PC-9 (cell line): Measurements from ENCODE around the gene CTNS. TPM values are rescaled to one million over a fixed set of nuclear protein-coding genes. Genes with fewer than 3 reads are reported as not detected.

Experiments
- BruUV-seq: library from RNA; stranded (reverse); fragments of 400-500 nt; replicated peaks from 2 replicates; lab custom pipeline; 2021; lab: Mats Ljungman, UMichigan
- CTCF ChIA-PET: fragments of 300-600 bp; sonication (Branson Sonifier 250); formaldehyde crosslinking; loops from one replicate; lab custom pipeline; 2022; ENCODE audit warnings: antibody characterized with exemption; lab: Charles Lee
- POLR2A ChIA-PET: fragments of 300-600 bp; sonication (Branson Sonifier 250); formaldehyde crosslinking; loops from one replicate; lab custom pipeline; 2022; ENCODE audit warnings: antibody characterized with exemption; ENCODE audit not compliant: unreplicated experiment; lab: Charles Lee
- DNase-seq, 2 experiments: peaks; one replicate each; pipeline versions ENCODE4 v3.0.0 to v3.0.0-alpha.2; 2015 to 2022; ENCODE audit warnings: mixed read lengths in 1 of 2
- H2AFZ ChIP-seq: fragments of 200-600 bp; sonication (generic); 2 replicates; pipeline ENCODE4 v1.8.1; 2017; ENCODE audit warnings: antibody characterized with exemption
- H3F3A ChIP-seq: fragments of 200-600 bp; sonication (generic); 2 replicates; pipeline ENCODE4 v1.8.1; 2017; ENCODE audit warnings: antibody characterized with exemption, mild to moderate bottlenecking, low read depth; ENCODE audit not compliant: insufficient read depth
- H3K27ac ChIP-seq: fragments of 200-600 bp; sonication (generic); 2 replicates; pipeline ENCODE4 v1.6.1; 2016; ENCODE audit warnings: mixed run types
- H3K27me3 ChIP-seq: fragments of 200-600 bp; sonication (generic); 2 replicates; pipeline ENCODE4 v1.6.1; 2016; ENCODE audit warnings: low read depth, mixed run types; ENCODE audit not compliant: insufficient read depth
- H3K36me3 ChIP-seq: fragments of 200-600 bp; sonication (generic); 2 replicates; pipeline ENCODE4 v1.6.1; 2016; ENCODE audit warnings: low read depth, mixed run types
- H3K4me1 ChIP-seq: fragments of 200-600 bp; sonication (generic); replicated peaks from 2 replicates; pipeline ENCODE4 v1.6.1; 2016; ENCODE audit warnings: mixed run types; ENCODE audit not compliant: insufficient read depth
- H3K4me2 ChIP-seq: fragments of 200-600 bp; sonication (generic); 2 replicates; pipeline ENCODE4 v1.6.1; 2017; ENCODE audit warnings: mixed run types
- H3K4me3 ChIP-seq: fragments of 200-600 bp; sonication (generic); 2 replicates; pipeline ENCODE4 v1.6.1; 2016; ENCODE audit warnings: mixed run types
- H3K79me2 ChIP-seq: fragments of 200-600 bp; sonication (generic); 2 replicates; pipeline ENCODE4 v1.6.1; 2017; ENCODE audit warnings: low read depth, mixed run types
- H3K9me2 ChIP-seq: fragments of 200-600 bp; sonication (generic); 2 replicates; pipeline ENCODE4 v1.8.1; 2017; ENCODE audit warnings: mild to moderate bottlenecking; ENCODE audit not compliant: insufficient read depth
- H3K9me3 ChIP-seq: fragments of 200-600 bp; sonication (generic); 2 replicates; pipeline ENCODE4 v1.8.1; 2016; ENCODE audit warnings: low read depth; ENCODE audit not compliant: insufficient read depth
- H4K20me1 ChIP-seq: fragments of 200-600 bp; sonication (generic); 2 replicates; pipeline ENCODE4 v1.8.1; 2017; ENCODE audit not compliant: insufficient read depth
- EZH2 ChIP-seq: fragments of 200-600 bp; sonication (generic); IDR thresholded peaks from 2 replicates; pipeline ENCODE4 v1.8.0; 2017; ENCODE audit warnings: antibody characterized with exemption, low read depth
- intact Hi-C: fragments of 100-400 bp; cut with micrococcal nuclease; formaldehyde crosslinking; loops from one replicate; pipeline ENCODE4 v1.10.0; 2022; ENCODE audit not compliant: unreplicated experiment
- total RNA-seq: library from RNA; stranded (reverse); gene quantifications from 2 replicates; pipeline ENCODE4 v1.2.3, GENCODE V29; 2021
- TF ChIP-seq, protein P1 (sequence below): fragments of 200-600 bp; sonication (generic); conservative IDR thresholded peaks from 2 replicates; pipeline ENCODE4 v1.6.1; 2017; ENCODE audit warnings: mixed run types, antibody characterized with exemption, mild to moderate bottlenecking, moderate library complexity

Gene CTNS
- total RNA-seq, 1 experiment from 2014 or later, result 12.5 TPM

DNA sequence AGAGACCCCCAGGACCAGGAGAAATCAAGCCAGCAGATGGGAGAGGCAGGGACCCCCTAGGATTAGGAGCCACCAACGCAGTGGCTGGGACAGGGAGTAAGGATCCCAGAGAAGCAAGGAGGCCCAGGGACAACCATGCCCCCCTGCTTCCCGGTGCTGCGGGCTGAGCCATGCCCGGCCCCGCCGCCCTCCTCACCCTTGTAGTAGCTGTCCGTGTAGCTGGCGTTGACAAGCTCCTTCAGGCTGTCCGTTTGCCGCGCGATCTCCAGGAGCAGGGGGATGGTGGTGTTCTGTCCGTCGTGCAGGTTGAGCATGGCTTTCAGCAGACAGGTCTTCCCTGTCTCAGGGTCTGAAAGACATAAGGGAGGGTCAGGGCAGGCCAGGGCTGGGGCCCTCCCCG, 45.8 kb upstream of the CTNS start:
- Histone ChIP-seq H3K79me2 (no peaks in the 10 kb centered on the region), H3K9me3 (no peaks in the 10 kb centered on the region), H3K27me3 (no peaks in the 10 kb centered on the region), H4K20me1 (no peaks in the 10 kb centered on the region), H3K9me2 (no peaks in the 10 kb centered on the region), H3K4me1 (no peaks in the 10 kb centered on the region), H2AFZ (no peak overlapping the region), H3F3A (no peaks in the 10 kb centered on the region), H3K4me2 (no peak overlapping the region), H3K27ac (no peak overlapping the region), H3K36me3 (peaks cover 4% of the 10 kb centered on the region; the same call in 1 of the 2 replicates), H3K4me3 (no peak overlapping the region)
- BruUV-seq, result no TSS peak
- no peak for TF ChIP-seq EZH2
- TF ChIP-seq, protein P1, sequence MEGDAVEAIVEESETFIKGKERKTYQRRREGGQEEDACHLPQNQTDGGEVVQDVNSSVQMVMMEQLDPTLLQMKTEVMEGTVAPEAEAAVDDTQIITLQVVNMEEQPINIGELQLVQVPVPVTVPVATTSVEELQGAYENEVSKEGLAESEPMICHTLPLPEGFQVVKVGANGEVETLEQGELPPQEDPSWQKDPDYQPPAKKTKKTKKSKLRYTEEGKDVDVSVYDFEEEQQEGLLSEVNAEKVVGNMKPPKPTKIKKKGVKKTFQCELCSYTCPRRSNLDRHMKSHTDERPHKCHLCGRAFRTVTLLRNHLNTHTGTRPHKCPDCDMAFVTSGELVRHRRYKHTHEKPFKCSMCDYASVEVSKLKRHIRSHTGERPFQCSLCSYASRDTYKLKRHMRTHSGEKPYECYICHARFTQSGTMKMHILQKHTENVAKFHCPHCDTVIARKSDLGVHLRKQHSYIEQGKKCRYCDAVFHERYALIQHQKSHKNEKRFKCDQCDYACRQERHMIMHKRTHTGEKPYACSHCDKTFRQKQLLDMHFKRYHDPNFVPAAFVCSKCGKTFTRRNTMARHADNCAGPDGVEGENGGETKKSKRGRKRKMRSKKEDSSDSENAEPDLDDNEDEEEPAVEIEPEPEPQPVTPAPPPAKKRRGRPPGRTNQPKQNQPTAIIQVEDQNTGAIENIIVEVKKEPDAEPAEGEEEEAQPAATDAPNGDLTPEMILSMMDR, result no peak
- ChIA-PET CTCF (no interaction called here), POLR2A (no interaction called here)
- no peak for DNase-seq
- intact Hi-C loops, result no loop called here

DNA sequence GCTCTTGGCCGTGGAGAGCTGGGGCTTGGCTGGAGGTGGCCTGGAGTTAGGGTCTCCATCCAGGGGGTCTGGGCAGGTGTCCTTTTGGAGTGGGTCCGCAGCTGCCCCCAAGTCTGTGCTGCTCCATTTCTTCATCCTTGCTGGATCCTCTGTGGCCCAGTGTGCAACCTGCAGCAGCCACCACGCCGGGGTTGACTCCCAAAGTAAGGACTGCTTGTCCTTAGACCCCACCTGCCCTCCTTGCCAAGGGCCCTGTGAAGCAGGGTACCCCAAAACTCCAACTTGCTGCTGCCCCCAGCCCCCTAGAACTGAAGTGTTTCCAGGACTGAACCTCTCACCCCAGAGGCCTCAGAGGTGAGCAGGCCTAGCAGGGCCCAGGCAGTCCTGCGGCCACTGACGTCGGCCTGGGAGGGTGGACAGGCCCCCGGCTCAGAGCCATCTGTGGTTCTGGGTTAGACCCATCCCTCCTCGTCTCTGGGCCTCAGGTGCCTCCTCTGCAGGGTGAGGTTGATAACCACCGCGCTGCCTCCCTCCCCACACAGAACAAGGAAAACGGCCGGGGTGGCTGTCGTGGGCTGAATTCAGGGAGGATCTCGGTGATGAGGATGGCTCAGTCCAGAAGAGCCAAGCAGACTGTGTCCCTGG, 44.2 kb upstream of the CTNS start:
- ChIA-PET POLR2A (no interaction called here), CTCF (no interaction called here)
- no TSS peak for BruUV-seq

DNA sequence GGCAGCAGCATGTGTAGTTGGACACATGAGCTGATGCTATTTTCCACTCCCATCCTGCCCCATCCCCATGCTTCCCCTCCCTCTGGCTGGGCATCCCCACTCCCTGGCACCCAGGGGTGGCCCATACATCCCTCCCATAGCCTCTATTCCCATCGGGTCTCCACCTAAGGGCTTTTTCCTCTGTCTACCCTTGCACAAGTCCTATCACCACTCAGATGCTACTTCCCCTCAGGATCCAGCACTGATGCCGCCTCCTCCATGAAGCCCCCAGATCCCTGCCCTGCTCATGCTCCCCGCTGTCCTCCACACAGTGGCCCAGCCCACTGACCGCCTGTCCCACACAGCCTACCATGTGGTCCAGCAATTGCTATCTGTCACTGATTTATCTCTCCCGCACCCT, 43.2 kb upstream of the CTNS start:
- POLR2A ChIA-PET, result interaction anchor here (0.7 kb wide), 1 partner anchor 35 kb away, joined by 4 read pairs; no protein-coding TSS in a partner anchor

More for the DNA sequence above, 44.2 kb upstream of the CTNS start:
- DNase-seq, result no peak
- no peak overlapping the region for H3K4me3 ChIP-seq
- no peak overlapping the region for H3K4me2 ChIP-seq
- intact Hi-C loops, result no loop called here
- no peak overlapping the region for H3K27ac ChIP-seq
- no peak for TF ChIP-seq EZH2
- TF ChIP-seq, protein P1, result no peak
- H3K79me2 ChIP-seq, result no peaks in the 10 kb centered on the region
- no peaks in the 10 kb centered on the region for H3K4me1 ChIP-seq
- H3K9me2 ChIP-seq, result no peaks in the 10 kb centered on the region
- H3K36me3 ChIP-seq, result no peaks in the 10 kb centered on the region
- no peak overlapping the region for H2AFZ ChIP-seq
- no peaks in the 10 kb centered on the region for H3K9me3 ChIP-seq
- no peaks in the 10 kb centered on the region for H4K20me1 ChIP-seq
- H3K27me3 ChIP-seq, result no peaks in the 10 kb centered on the region
- no peaks in the 10 kb centered on the region for H3F3A ChIP-seq

More for the DNA sequence above, 43.2 kb upstream of the CTNS start:
- Histone ChIP-seq H3K27me3 (no peaks in the 10 kb centered on the region), H3K4me1 (no peaks in the 10 kb centered on the region), H3K79me2 (no peaks in the 10 kb centered on the region), H4K20me1 (no peaks in the 10 kb centered on the region), H2AFZ (no peak overlapping the region), H3K27ac (no peak overlapping the region), H3K36me3 (no peaks in the 10 kb centered on the region), H3K4me3 (no peak overlapping the region), H3K9me2 (no peaks in the 10 kb centered on the region), H3K9me3 (no peaks in the 10 kb centered on the region), H3F3A (no peaks in the 10 kb centered on the region), H3K4me2 (no peak overlapping the region)
- no peak for DNase-seq
- CTCF ChIA-PET, result no interaction called here
- TF ChIP-seq, protein P1, result no peak
- TF ChIP-seq EZH2, result no peak
- intact Hi-C loops, result no loop called here
- BruUV-seq, result no TSS peak
